T follicular helper cell (primary cell): ENCODE results near the gene PDE1A.
"Not testable (repeated sequence)": the region's sequence is repeated elsewhere in the genome, so short reads cannot be mapped to it uniquely, and the experiment has no call there.

Experiments
- DNase-seq: peaks from one replicate; pipeline ENCODE4 v3.0.0-alpha.2; 2020; ENCODE audit warnings: low read depth

Gene PDE1A

GRCh38 chr2:182406221-182406620 lies 20.6 kb downstream of the PDE1A start:
- DNase-seq, result no peak

GRCh38 chr2:182404975-182405561 lies 21.8 kb downstream of the PDE1A start:
- no peak for DNase-seq

- no peak for DNase-seq
These were observed 22.7 kb downstream of the PDE1A start for GRCh38 chr2:182404092-182404491.

GRCh38 chr2:182393270-182393760 lies 33.5 kb downstream of the PDE1A start:
- no peak for DNase-seq

GRCh38 chr2:182391443-182391842 lies 35.4 kb downstream of the PDE1A start:
- no peak for DNase-seq

GRCh38 chr2:182386267-182386880 lies 40.5 kb downstream of the PDE1A start:
- not testable (repeated sequence) for DNase-seq

GRCh38 chr2:182384860-182385259 lies 42.0 kb downstream of the PDE1A start:
- DNase-seq, result no peak

GRCh38 chr2:182381225-182381624 lies 45.6 kb downstream of the PDE1A start:
- DNase-seq, result no peak

GRCh38 chr2:182379241-182379640 lies 47.6 kb downstream of the PDE1A start:
- DNase-seq, result no peak

- no peak for DNase-seq
These were observed 48.1 kb downstream of the PDE1A start for GRCh38 chr2:182378759-182379158.

- DNase-seq, result no peak
These were observed 49.4 kb downstream of the PDE1A start for GRCh38 chr2:182377467-182377866.

GRCh38 chr2:182375862-182376261 lies 51.0 kb downstream of the PDE1A start:
- DNase-seq, result no peak

GRCh38 chr2:182372661-182373060 lies 54.2 kb downstream of the PDE1A start:
- DNase-seq, result no peak

GRCh38 chr2:182368996-182369395 lies 57.8 kb downstream of the PDE1A start:
- DNase-seq, result no peak

- no peak for DNase-seq
These were observed 58.4 kb downstream of the PDE1A start for GRCh38 chr2:182368446-182368845.

- DNase-seq, result no peak
These were observed 59.4 kb downstream of the PDE1A start for GRCh38 chr2:182367401-182367800.

GRCh38 chr2:182366628-182367027 lies 60.2 kb downstream of the PDE1A start:
- no peak for DNase-seq

GRCh38 chr2:182365855-182366254 lies 61.0 kb downstream of the PDE1A start:
- DNase-seq, result no peak

GRCh38 chr2:182361477-182361876 lies 65.4 kb downstream of the PDE1A start:
- no peak for DNase-seq

GRCh38 chr2:182360663-182361260 lies 66.1 kb downstream of the PDE1A start:
- DNase-seq, result no peak

- DNase-seq, result no peak
These were observed 66.7 kb downstream of the PDE1A start for GRCh38 chr2:182359990-182360662.

- no peak for DNase-seq
These were observed 67.5 kb downstream of the PDE1A start for GRCh38 chr2:182359027-182359989.
